GM19193 (cell line): ENCODE data around the gene POFUT2.

Experiments
- POLR2A ChIP-seq: IDR thresholded peaks from 4 replicates; pipeline ENCODE4 v1.6.1; 2011; ENCODE audit not compliant: insufficient read depth, insufficient read length; ENCODE audit errors: extremely low read depth

The POFUT2 gene

DNA sequence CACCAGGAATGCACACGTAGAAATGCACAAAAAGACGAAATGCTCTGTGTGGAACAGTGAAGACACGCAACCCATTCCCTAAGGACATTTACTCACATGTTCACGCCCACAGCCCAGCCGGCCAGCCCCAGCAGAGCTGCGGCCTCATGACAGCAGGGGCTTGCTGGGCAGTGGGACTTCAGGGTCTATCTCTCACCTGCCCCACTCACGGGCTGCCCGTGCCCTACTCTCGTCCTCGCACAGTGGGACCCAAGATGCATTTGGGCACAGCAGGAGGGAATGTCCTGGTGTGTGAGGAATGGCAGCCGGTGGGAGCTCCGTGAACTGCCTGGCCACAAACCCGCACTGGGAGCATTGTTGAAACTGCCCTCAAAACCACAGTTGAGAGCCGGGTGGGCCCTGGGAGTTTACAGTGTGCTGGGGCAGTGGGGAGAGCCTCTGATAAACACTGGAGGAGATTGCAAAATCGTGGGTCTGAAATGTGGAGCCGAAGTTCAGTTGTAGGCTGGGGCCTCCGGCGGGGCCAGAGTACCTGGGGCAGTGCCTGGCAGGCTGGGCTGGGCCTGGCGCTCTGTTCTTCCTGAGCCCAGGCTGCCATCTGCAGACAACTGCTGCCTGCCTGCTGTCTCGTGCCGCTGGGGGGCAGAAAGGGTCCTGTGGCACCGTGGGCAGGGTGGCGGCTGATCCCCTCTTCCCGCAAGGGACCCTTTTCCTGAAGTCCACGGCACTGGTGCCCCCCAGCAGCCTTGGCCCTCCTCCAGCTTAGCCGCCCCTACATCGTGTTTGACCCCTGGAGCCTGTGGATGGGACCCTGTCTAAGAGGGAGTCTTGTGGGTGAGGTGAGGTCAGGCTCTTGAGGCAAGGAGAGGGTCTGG, 20.7 kb upstream of the POFUT2 start:
- no peak for TF ChIP-seq POLR2A

GRCh38 chr21:45306832-45307571, 19.3 kb upstream of the POFUT2 start:
- TF ChIP-seq POLR2A: no peak

GRCh38 chr21:45306453-45306831, 18.7 kb upstream of the POFUT2 start:
- TF ChIP-seq POLR2A: no peak

- no peak for TF ChIP-seq POLR2A
Observed at GRCh38 chr21:45305836-45306235, 18.1 kb upstream of the POFUT2 start.

GRCh38 chr21:45304945-45305344, 17.2 kb upstream of the POFUT2 start:
- no peak for TF ChIP-seq POLR2A

GRCh38 chr21:45304476-45304830, 16.8 kb upstream of the POFUT2 start:
- TF ChIP-seq POLR2A: no peak

GRCh38 chr21:45303751-45304475, 16.2 kb upstream of the POFUT2 start:
- TF ChIP-seq POLR2A: no peak

- TF ChIP-seq POLR2A: no peak
Observed at GRCh38 chr21:45303091-45303615, 15.5 kb upstream of the POFUT2 start.

DNA sequence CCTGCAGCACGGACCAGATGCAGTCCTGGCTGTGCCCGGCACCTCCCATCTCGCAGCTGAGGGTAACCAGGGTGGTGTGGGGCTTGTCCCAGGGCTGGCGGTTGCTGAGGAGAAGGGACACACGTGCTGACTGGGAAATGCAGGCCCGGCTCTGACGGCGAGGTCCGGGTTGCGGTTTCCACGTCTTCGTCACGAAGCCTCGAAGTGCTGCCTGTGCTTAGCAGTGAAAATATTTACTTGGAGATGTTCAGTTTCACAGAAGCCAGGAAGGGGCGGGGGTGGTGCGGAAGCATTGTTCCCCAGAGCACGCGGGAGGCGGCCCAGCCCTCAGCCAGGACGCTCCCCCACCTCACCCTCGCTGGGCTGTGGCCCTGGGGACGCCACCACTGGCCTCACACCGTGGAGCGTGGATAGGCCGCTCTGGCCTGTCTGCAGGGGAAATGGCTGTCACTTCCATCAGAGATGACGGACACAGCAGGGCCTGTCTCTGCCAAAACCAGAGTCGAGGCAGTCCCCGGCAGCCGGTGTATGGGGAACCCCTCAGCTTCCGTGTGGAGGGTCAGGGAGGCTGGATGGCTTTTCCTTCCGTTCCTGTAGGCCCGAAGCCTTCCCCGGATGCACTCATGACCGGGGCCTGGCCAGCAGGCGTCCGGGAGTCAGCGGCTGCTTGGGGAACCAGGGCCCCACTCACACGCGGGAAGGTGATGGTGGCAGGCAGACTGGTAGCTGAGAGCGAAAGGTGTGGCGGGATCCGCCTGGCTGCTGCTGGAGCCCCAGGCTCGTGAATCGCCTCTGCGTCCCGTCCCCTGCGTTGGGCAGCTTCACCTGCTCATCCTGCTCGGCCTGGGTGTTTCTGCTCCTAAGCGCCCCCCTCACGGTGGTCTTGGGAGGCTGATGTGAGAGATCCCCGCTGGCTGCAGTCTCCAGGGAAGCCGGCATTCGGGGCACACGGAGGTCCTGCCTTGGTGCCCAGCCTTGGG, 14.7 kb upstream of the POFUT2 start:
- TF ChIP-seq POLR2A: no peak

DNA sequence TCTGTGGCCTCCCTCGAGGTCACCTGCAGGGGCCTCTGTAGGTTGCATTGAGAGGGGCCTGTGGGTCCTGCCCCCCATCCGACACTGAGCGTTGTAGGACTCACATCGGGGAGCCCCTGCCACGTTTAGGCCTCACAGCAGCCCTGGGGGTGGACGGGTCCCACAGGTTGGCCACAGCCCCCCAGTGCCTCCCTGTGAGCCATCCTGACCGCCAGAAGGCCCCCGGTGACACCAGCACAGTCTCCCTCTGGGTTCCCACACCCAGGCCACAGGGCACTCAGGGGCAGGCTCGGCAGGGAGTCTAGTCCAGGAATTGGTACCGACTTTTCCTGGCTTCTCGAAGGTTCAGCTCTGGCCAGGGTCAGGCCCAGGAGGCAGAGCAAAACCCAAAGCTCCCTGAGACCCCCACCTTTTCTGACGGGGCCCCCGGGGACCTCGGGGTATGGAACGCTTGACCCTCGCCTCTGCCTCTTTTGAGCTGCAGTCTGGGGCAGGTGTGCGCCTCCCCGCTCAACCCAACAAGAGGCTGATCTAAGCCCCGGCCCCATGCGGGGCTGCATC, 13.9 kb upstream of the POFUT2 start:
- TF ChIP-seq POLR2A: no peak

DNA sequence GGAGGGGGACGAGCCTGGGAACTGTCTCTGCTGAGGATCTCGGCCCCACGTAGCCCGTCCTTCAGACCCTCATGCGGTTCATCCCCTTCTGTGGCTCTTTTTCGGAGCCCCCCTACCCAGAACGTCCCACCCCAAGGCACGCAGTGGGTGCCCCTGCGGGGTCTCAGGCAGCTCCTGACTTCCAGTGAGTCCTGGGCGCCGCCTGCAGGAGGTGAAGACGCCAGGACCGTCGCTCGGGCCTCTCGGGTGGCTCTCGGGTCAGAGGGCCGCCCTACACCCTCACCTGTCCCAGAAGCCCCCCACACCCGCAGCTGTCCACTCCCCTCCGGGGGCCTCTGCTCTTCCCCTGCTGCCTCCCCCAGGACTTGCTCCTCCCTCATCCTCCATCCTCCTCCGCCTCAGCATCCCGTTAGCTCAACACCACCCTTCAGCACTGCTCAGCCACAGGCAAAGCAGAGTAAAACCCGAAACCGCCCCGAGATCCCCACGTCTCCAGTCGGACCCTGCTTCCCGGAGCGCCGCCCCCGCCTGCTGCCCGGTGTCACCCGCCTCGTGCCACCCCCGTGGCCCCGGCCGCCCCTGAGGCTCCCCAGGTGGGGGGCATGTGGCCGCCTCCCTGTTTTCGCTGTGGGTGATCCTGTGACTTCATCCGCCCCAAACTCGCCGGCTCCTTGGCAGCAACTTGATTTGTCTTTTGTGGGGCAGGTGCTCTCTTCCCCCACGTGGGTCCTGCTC, 13.3 kb upstream of the POFUT2 start:
- TF ChIP-seq POLR2A: no peak

- no peak for TF ChIP-seq POLR2A
Observed at GRCh38 chr21:45299864-45300785, 12.4 kb upstream of the POFUT2 start.

GRCh38 chr21:45299026-45299863, 11.6 kb upstream of the POFUT2 start:
- no peak for TF ChIP-seq POLR2A
